MM.1S (cell line): Measurements from ENCODE around the gene S1PR2.

Experiments used
- CTCF ChIP-seq: fragments of 300-600 bp; sonication (generic); IDR thresholded peaks from 2 replicates; pipeline ENCODE4 v1.5.1; 2016; ENCODE audit warnings: antibody characterized with exemption, low read length, mixed read lengths
- EZH2 ChIP-seq: fragments of 300-600 bp; sonication (generic); optimal IDR thresholded peaks from 2 replicates; pipeline ENCODE3; 2017; ENCODE audit warnings: low read depth, mild to moderate bottlenecking, antibody characterized with exemption, low read length, mixed read lengths
- EZH2phosphoT487 ChIP-seq: fragments of 300-600 bp; sonication (generic); IDR thresholded peaks from 2 replicates; pipeline ENCODE4 v1.6.1; 2018; ENCODE audit warnings: antibody characterized with exemption, low read length

- TF ChIP-seq CTCF: no peak
- TF ChIP-seq EZH2: no peak
- TF ChIP-seq EZH2phosphoT487: no peak
Measured at GRCh38 chr19:10187315-10187714, 43.8 kb downstream of the S1PR2 start.
